T-helper 17 cell (primary cell): ENCODE results near the gene ASIC3. TPM values are rescaled to one million over a fixed set of nuclear protein-coding genes. Genes with fewer than 3 reads are reported as not detected.
A peak's percentile ranks its signal among the peaks of the same experiment; 100 is the strongest.
"Not testable (repeated sequence)": the region's sequence is repeated elsewhere in the genome, so short reads cannot be mapped to it uniquely, and the experiment has no call there.

Source experiments
- ATAC-seq: fragments of 150-1000 bp; cut with Tn5 transposase; 2 replicates; pipeline ENCODE4 v1.10.0; 2021; ENCODE audit warnings: mild to moderate bottlenecking, moderate library complexity
- DNase-seq, 3 donors: peaks; one replicate each; pipeline versions ENCODE4 v3.0.0 to v3.0.0-alpha.2; 2020 to 2021
- H3K9me3 ChIP-seq: one replicate; pipeline ENCODE4 v1.7.0; 2013; ENCODE audit warnings: low read length, mild to moderate bottlenecking; ENCODE audit not compliant: control insufficient read depth, poor library complexity, severe bottlenecking
- H3K27ac Mint-ChIP-seq: one replicate; pipeline ENCODE4 v1.8.0; 2022; ENCODE audit warnings: mild to moderate bottlenecking, moderate library complexity, mixed read lengths
- H3K27me3 Mint-ChIP-seq: one replicate; pipeline ENCODE4 v1.8.0; 2022; ENCODE audit warnings: mixed read lengths
- H3K36me3 Mint-ChIP-seq: one replicate; pipeline ENCODE4 v1.8.0; 2022; ENCODE audit warnings: low read depth, mixed read lengths
- H3K4me1 Mint-ChIP-seq: one replicate; pipeline ENCODE4 v1.8.0; 2022; ENCODE audit warnings: mild to moderate bottlenecking, mixed read lengths
- H3K4me3 Mint-ChIP-seq: one replicate; pipeline ENCODE4 v1.8.0; 2022; ENCODE audit warnings: mild to moderate bottlenecking, moderate library complexity, mixed read lengths
- total RNA-seq, 4 donors: library from RNA in 2 of 4; stranded (reverse) in 2 of 4; gene quantifications; one replicate each; pipeline ENCODE4 v1.2.3 and lab custom pipeline; 2022 to 2026

The ASIC3 gene
- total RNA-seq, 2 donors from 2014 or later, result 6.7 to 9.1 TPM

DNA sequence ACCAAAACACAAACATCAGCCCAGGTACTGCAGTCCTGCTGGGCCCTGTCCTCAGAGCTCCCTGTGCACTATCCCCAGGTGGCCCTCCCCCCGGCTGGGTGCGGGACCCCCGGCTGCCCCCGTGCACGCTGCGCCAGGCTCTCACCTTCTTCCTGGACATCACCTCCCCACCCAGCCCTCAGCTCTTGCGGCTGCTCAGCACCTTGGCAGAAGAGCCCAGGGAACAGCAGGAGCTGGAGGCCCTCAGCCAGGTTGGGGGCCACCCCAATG is 38.4 kb upstream of the ASIC3 start:
- H3K36me3 Mint-ChIP-seq, result no peaks in the 10 kb centered on the region
- H3K27me3 Mint-ChIP-seq, result no peaks in the 10 kb centered on the region
- ATAC-seq (no peak), DNase-seq (no peak)
- H3K27ac Mint-ChIP-seq, result peak overlapping the region; percentile 98
- no peaks in the 10 kb centered on the region for H3K9me3 ChIP-seq
- H3K4me3 Mint-ChIP-seq, result peak overlapping the region; percentile 74
- peaks cover 59% of the 10 kb centered on the region for H3K4me1 Mint-ChIP-seq

DNA sequence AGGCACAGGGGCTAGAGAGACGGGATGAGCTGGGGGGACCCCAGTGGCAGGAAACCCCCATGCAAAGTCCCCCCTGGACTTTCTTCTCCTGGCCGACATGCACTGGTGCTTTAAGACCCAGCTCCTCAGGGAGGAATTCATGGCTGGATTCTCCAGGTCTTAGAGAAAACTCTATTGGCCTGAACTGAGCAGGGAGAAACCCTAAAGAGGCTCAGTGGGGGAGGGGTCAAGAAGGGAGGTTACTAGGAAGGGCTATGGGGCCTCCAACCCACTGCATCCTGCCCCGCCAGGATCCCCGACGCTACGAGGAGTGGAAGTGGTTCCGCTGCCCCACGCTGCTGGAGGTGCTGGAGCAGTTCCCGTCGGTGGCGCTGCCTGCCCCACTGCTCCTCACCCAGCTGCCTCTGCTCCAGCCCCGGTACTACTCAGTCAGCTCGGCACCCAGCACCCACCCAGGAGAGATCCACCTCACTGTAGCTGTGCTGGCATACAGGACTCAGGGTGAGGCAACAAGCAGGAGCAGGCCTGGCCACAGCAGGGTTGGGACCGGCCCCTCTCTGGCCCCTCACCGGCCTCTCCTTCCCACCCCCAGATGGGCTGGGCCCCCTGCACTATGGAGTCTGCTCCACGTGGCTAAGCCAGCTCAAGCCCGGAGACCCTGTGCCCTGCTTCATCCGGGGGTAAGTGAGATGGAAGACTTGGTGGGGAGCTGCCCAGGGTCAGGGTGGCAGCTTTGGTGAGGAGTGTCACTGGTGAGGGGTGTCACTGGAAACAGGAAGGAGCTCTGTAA is 37.8 kb upstream of the ASIC3 start:
- H3K4me1 Mint-ChIP-seq, result peaks cover 62% of the 10 kb centered on the region
- peak overlapping the region; percentile 98 for H3K27ac Mint-ChIP-seq
- no peaks in the 10 kb centered on the region for H3K9me3 ChIP-seq
- peaks cover 1% of the 10 kb centered on the region for H3K36me3 Mint-ChIP-seq
- DNase-seq, result peak in 2 of 3 donors; percentile 39 to 40
- peak; percentile 6 for ATAC-seq
- peak overlapping the region; percentile 74 for H3K4me3 Mint-ChIP-seq
- H3K27me3 Mint-ChIP-seq, result no peaks in the 10 kb centered on the region

DNA sequence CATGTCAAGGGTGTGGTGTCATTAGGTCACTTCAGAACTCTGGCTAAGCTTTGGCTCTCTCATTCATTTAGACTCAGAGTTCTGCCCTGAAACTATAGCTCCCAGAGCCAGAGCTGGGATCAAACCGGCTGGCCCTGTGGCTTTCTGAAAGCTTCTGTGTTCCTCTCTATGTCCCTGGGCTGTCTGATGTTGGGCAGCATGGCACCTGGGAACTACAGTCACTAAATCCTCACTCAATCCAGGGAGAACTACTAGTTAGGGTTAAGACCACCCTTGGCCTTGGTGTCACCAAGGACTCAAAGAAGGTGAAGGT is 37.3 kb upstream of the ASIC3 start:
- Mint-ChIP-seq H3K27ac (peak overlapping the region; percentile 98), H3K36me3 (peaks cover 3% of the 10 kb centered on the region), H3K4me3 (peak overlapping the region; percentile 74), H3K4me1 (peaks cover 63% of the 10 kb centered on the region), H3K27me3 (no peaks in the 10 kb centered on the region)
- DNase-seq (no peak), ATAC-seq (no peak)
- no peaks in the 10 kb centered on the region for H3K9me3 ChIP-seq

DNA sequence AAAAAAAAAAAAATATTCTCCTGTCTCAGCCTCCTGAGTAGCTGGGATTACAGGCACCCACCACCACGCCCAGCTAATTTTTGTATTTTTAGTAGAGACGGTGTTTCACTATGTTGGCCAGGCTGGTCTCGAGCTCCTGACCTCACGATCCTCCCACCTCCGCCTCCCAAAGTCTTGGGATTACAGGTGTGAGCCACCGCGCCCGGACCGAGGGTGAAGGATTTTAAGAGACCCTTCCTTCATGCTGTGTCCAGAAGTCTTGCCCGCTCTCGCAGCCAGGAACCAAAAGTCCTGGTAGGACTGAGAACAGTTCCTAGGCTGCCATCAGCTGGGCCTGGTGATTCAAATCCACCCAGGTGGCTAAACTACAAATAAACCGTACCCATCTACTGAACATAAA is 36.7 kb upstream of the ASIC3 start:
- ATAC-seq, H3K9me3 ChIP-seq, DNase-seq, H3K27me3 Mint-ChIP-seq, H3K36me3 Mint-ChIP-seq: not testable (repeated sequence)
- peak overlapping the region; percentile 41 for H3K4me3 Mint-ChIP-seq
- peaks cover 64% of the 10 kb centered on the region for H3K4me1 Mint-ChIP-seq
- H3K27ac Mint-ChIP-seq, result peak overlapping the region; percentile 98

DNA sequence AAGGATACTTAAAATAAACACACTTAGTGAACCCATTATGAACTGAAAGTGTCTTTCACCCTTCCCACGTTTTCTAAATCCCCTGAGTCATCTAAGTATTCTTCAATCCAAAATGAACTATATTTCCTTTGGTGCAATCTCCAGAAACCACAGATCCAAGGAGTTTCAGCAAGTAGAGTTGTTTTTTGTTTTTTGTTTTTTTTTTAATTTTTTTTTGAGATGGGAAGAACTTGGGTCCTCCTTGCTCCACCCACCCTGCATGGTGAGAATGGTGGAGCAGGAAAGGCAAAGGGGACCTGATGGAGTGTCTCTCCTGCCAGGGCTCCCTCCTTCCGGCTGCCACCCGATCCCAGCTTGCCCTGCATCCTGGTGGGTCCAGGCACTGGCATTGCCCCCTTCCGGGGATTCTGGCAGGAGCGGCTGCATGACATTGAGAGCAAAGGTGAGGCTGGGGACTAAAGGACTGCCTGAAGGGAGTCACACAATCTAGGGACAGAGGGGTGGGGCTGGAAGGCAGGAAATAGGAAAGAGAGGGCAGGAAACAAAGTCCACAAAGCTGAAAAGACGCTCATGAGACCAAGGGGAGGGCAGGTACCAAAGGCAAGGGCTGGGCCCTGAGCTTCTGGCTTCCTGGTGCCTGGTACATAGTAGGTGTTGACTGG is 36.2 kb upstream of the ASIC3 start:
- Mint-ChIP-seq H3K27ac (peak overlapping the region; percentile 98), H3K36me3 (peaks cover 3% of the 10 kb centered on the region), H3K27me3 (no peaks in the 10 kb centered on the region), H3K4me3 (peak overlapping the region; percentile 78), H3K4me1 (peaks cover 65% of the 10 kb centered on the region)
- no peaks in the 10 kb centered on the region for H3K9me3 ChIP-seq
- ATAC-seq, result no peak
- DNase-seq, result no peak

DNA sequence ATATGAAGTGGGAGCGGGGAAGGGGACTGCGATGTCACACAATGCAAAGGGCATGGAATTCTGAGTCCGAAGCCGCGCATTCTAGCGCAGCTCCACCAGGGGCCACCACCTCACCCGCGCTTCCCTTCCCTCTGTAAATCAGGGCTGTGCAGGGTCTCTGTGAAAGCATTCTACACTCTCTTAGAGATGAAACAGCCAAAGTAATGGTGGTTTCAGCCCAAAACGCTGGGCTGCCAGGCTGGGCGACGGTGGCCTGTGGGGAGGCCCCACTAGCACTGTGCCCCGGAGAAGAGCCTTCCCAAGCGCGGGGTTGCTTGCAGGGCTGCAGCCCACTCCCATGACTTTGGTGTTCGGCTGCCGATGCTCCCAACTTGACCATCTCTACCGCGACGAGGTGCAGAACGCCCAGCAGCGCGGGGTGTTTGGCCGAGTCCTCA is 35.4 kb upstream of the ASIC3 start:
- ATAC-seq, result no peak
- H3K27ac Mint-ChIP-seq, result peak overlapping the region; percentile 98
- no peaks in the 10 kb centered on the region for H3K27me3 Mint-ChIP-seq
- peak overlapping the region; percentile 78 for H3K4me3 Mint-ChIP-seq
- H3K4me1 Mint-ChIP-seq, result peaks cover 65% of the 10 kb centered on the region
- peaks cover 3% of the 10 kb centered on the region for H3K36me3 Mint-ChIP-seq
- DNase-seq, result no peak
- H3K9me3 ChIP-seq, result no peaks in the 10 kb centered on the region

DNA sequence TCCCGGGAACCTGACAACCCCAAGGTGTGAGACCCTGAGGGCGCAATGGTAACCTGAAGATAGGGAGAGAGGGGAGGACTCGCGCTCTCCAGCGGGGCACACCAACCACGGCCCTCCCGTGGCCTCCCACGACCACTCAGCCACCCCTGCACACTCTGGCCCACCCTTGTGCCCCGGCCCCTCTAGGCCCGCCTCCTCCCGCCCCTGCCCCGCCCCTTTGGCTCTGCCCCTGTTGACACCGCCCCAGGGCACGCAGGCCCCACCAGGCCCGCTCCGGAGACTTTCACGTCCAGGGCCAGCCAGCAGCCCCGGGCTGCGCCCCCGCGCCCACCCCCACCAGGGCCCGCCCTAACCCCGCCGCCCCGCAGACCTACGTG is 35.0 kb upstream of the ASIC3 start:
- H3K27me3 Mint-ChIP-seq, result peaks cover 2% of the 10 kb centered on the region
- DNase-seq (no peak), ATAC-seq (no peak)
- peaks cover 65% of the 10 kb centered on the region for H3K4me1 Mint-ChIP-seq
- peaks cover 3% of the 10 kb centered on the region for H3K36me3 Mint-ChIP-seq
- peak overlapping the region; percentile 98 for H3K27ac Mint-ChIP-seq
- peak overlapping the region; percentile 94 for H3K4me3 Mint-ChIP-seq
- H3K9me3 ChIP-seq, result no peaks in the 10 kb centered on the region

DNA sequence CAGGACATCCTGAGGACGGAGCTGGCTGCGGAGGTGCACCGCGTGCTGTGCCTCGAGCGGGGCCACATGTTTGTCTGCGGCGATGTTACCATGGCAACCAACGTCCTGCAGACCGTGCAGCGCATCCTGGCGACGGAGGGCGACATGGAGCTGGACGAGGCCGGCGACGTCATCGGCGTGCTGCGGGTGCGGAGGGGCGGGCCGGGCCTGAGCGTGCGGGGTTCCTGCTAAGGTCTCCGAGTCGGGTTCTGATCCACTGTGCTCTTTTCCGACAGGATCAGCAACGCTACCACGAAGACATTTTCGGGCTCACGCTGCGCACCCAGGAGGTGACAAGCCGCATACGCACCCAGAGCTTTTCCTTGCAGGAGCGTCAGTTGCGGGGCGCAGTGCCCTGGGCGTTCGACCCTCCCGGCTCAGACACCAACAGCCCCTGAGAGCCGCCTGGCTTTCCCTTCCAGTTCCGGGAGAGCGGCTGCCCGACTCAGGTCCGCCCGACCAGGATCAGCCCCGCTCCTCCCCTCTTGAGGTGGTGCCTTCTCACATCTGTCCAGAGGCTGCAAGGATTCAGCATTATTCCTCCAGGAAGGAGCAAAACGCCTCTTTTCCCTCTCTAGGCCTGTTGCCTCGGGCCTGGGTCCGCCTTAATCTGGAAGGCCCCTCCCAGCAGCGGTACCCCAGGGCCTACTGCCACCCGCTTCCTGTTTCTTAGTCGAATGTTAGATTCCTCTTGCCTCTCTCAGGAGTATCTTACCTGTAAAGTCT is 34.4 kb upstream of the ASIC3 start:
- peak; percentile 89 to 93 (median 89) for DNase-seq
- H3K27me3 Mint-ChIP-seq, result peaks cover 4% of the 10 kb centered on the region
- H3K4me3 Mint-ChIP-seq, result peak overlapping the region; percentile 94
- H3K4me1 Mint-ChIP-seq, result peaks cover 66% of the 10 kb centered on the region
- peak; percentile 73 for ATAC-seq
- no peaks in the 10 kb centered on the region for H3K9me3 ChIP-seq
- H3K27ac Mint-ChIP-seq, result peak overlapping the region; percentile 98
- H3K36me3 Mint-ChIP-seq, result peaks cover 3% of the 10 kb centered on the region

DNA sequence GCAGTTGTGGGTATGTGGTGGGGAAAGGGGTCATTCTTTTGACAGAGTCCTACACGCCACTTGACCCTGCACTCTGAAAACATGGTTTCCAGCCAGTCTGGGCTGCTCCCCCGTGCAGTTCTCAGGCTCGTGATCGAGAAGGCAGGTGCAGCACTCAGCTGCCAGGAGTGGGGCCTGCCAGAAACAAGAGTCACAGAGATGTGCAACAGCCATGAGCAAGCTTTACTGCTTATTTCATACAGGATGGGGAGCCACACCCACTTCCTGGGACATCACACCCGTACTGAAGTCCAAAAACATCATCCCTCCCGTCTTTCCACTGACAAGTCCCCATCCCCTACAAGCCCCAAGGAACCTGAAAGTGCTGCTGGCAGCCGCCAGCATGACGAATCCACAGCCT is 33.4 kb upstream of the ASIC3 start:
- ATAC-seq, result no peak
- Mint-ChIP-seq H3K27me3 (peaks cover 9% of the 10 kb centered on the region), H3K27ac (peak overlapping the region; percentile 98), H3K4me1 (peaks cover 67% of the 10 kb centered on the region), H3K4me3 (peak overlapping the region; percentile 94), H3K36me3 (peaks cover 3% of the 10 kb centered on the region)
- DNase-seq, result no peak
- H3K9me3 ChIP-seq, result no peaks in the 10 kb centered on the region

DNA sequence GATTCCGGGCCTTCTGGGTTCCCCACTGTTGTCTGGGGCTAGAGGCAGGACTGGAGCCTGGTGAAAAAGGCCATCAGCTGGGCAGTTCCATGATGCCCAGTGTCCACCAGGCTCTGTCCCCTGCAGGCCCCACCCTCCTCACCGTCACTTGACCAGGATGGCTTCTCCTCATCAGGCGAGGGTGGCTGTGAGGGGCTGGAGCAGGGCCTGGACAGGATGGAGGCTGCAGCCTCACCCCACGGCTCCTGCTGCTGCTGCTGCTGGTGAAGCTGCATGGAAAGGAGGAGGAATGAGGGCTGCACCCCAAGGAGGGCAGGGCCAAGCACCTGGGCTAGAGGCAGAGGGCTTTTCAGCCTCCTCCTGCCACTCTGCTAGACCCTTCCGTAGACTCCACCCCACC is 32.4 kb upstream of the ASIC3 start:
- Mint-ChIP-seq H3K27ac (peak overlapping the region; percentile 98), H3K36me3 (peaks cover 3% of the 10 kb centered on the region), H3K4me3 (peak overlapping the region; percentile 94), H3K27me3 (peaks cover 9% of the 10 kb centered on the region), H3K4me1 (peaks cover 57% of the 10 kb centered on the region)
- H3K9me3 ChIP-seq, result no peaks in the 10 kb centered on the region
- ATAC-seq (no peak), DNase-seq (no peak)

DNA sequence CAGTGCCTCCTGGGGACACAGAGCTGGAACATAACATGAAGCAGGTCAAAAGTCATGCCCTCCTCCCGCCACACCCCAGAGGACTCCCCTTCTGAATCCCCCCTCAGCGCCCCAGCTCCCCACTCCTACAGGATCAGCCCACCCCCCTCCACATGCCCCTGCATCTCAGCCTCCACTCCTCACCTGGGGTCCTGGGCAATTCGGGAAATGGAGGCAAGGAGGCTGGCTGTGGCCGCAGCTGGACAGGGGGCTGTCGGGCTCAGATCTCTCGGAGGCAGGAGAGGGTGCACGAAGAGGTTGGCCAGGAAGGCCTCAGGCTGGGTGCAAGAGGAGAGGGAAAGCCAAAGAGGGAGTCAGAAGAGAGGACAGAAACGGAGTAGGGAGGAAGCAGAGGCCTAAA is 31.8 kb upstream of the ASIC3 start:
- no peak for ATAC-seq
- H3K27ac Mint-ChIP-seq, result peak overlapping the region; percentile 98
- peak overlapping the region; percentile 49 for H3K4me3 Mint-ChIP-seq
- no peak for DNase-seq
- H3K27me3 Mint-ChIP-seq, result peaks cover 9% of the 10 kb centered on the region
- peaks cover 3% of the 10 kb centered on the region for H3K36me3 Mint-ChIP-seq
- H3K4me1 Mint-ChIP-seq, result peaks cover 54% of the 10 kb centered on the region
- H3K9me3 ChIP-seq, result no peaks in the 10 kb centered on the region

DNA sequence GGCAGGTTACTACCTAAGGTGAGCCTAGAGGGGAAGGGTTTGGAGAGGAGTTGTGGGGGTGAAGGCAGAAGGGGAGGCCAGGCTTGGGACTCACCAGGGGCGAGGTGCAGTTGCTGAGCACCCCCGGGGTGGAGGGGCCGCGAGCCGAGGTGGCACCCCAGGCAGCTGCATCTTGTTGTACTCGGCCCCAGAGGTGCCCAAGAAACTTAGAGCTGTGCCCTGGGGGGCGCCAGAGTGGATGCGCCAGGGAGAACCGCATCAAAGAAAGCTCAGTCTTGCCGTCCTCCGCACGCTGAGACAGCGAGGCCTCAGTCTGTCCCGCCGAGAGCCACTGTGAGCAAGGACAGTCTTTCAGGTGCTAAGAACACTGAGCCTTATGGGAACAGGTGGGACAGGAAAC is 31.4 kb upstream of the ASIC3 start:
- ATAC-seq, result no peak
- peaks cover 50% of the 10 kb centered on the region for H3K4me1 Mint-ChIP-seq
- peaks cover 3% of the 10 kb centered on the region for H3K36me3 Mint-ChIP-seq
- peak overlapping the region; percentile 98 for H3K27ac Mint-ChIP-seq
- peak overlapping the region; percentile 94 for H3K4me3 Mint-ChIP-seq
- no peak for DNase-seq
- no peaks in the 10 kb centered on the region for H3K9me3 ChIP-seq
- peaks cover 9% of the 10 kb centered on the region for H3K27me3 Mint-ChIP-seq

DNA sequence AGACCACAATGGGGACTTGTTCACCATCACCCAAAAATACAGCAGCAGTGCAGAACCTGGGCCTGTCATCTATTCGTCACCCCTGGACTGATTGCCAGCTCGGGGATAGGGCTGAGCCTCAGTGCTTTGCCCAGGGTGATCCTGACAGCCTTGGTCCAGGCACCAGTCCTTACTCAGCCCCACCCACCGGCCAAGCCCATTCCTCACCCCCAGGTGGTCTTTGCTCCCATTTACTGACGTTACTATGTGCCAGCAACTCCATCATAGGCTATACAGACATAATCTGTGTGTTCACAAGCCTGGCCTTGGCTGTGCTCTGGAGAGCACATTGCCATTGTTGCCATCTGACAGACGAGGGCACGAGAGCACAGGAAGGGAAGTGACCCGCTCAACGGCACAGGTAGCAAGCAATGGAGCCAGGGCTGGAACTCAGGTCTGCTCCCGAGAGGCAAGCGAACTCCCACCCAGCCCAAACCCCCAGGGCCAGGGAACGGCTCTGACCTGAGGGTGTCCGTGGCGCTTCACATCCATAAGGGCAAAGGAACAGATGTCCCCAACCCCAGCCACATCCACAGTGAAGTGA is 30.9 kb upstream of the ASIC3 start:
- peaks cover 3% of the 10 kb centered on the region for H3K36me3 Mint-ChIP-seq
- ATAC-seq, result no peak
- H3K4me1 Mint-ChIP-seq, result peaks cover 45% of the 10 kb centered on the region

More for the DNA sequence above, 30.9 kb upstream of the ASIC3 start:
- DNase-seq, result no peak
- no peaks in the 10 kb centered on the region for H3K9me3 ChIP-seq
- Mint-ChIP-seq H3K27me3 (peaks cover 9% of the 10 kb centered on the region), H3K27ac (peak overlapping the region; percentile 98), H3K4me3 (peak overlapping the region; percentile 94)
